Measurements from ENCODE around the gene CNTNAP5. TPM values are rescaled to one million over a fixed set of nuclear protein-coding genes. Genes with fewer than 3 reads are reported as not detected.
"Not testable (repeated sequence)": the region's sequence is repeated elsewhere in the genome, so short reads cannot be mapped to it uniquely, and the experiment has no call there.

The CNTNAP5 gene
- total and polyA plus RNA-seq, 2 of the 4 experiments (the other 2 are of a cell fraction) = not detected

DNA sequence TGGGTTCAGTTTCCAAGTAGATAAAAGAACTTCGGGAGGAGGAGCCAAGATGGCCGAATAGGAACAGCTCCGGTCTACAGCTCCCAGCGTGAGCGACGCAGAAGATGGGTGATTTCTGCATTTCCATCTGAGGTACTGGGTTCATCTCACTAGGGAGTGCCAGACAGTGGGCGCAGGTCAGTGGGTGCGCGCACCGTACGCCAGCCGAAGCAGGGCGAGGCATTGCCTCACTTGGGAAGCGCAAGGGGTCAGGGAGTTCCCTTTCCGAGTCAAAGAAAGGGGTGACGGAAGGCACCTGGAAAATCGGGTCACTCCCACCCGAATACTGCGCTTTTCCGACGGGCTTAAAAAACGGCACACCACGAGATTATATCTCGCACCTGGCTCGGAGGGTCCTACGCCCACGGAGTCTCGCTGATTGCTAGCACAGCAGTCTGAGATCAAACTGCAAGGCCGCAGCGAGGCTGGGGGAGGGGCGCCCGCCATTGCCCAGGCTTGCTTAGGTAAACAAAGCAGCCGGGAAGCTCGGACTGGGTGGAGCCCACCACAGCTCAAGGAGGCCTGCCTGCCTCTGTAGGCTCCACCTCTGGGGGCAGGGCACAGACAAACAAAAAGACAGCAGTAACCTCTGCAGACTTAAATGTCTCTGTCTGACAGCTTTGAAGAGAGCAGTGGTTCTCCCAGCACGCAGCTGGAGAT, 382.9 kb downstream of the CNTNAP5 start:
- POLR2A ChIA-PET (ENCODE audit: unreplicated experiment); H2BK5ac ChIP-seq (ENCODE audit: low read depth, low read length, poor library complexity, severe bottlenecking); H4K8ac ChIP-seq (ENCODE audit: low read depth in 2 of 2, low read length in 2 of 2); H3K4ac ChIP-seq (ENCODE audit: low read depth, low read length); H3K9me3 ChIP-seq (ENCODE audit: control insufficient read depth, insufficient read depth, low read length); CTCF ChIA-PET; DNase-seq; intact Hi-C loops (cut with micrococcal nuclease); H4K91ac ChIP-seq (ENCODE audit: insufficient read depth, low read depth, low read length); H3K27ac ChIP-seq (ENCODE audit: insufficient read depth, low read length); H2BK20ac ChIP-seq (ENCODE audit: low read depth, low read length); H3K79me1 ChIP-seq (ENCODE audit: low read depth in 1 of 2, low read length in 2 of 2); H4K5ac ChIP-seq (ENCODE audit: low read depth, low read length); H3K18ac ChIP-seq (ENCODE audit: low read depth, low read length); BruUV-seq (replicated peaks); H2AFZ ChIP-seq (replicated peaks; ENCODE audit: low read length, poor library complexity); H3K9me1 ChIP-seq (ENCODE audit: insufficient read depth, low read length); ATAC-seq (ENCODE audit: low read depth); H2AK9ac ChIP-seq (replicated peaks; ENCODE audit: low read depth, low read length, poor library complexity); H2BK15ac ChIP-seq (ENCODE audit: low read depth, low read length); H3K36me3 ChIP-seq (ENCODE audit: control insufficient read depth, insufficient read depth, low read length); H3K14ac ChIP-seq (replicated peaks; ENCODE audit: low read depth, low read length); H2AK5ac ChIP-seq (ENCODE audit: low read depth, low read length); H3K9ac ChIP-seq (ENCODE audit: low read depth, low read length); H4K20me1 ChIP-seq (ENCODE audit: insufficient read depth, low read length); H3K56ac ChIP-seq (ENCODE audit: extremely low read depth, insufficient read depth, low read length); H3K4me2 ChIP-seq (ENCODE audit: low read depth, low read length); H3K4me1 ChIP-seq (ENCODE audit: control insufficient read depth, insufficient read depth, low read length); H2BK120ac ChIP-seq (ENCODE audit: low read depth, low read length); H3K23ac ChIP-seq (ENCODE audit: low read depth, low read length); dilution Hi-C loops (cut with HindIII; ENCODE audit: low sequenced_read_pairs, unreplicated experiment); H3K27me3 ChIP-seq (ENCODE audit: control insufficient read depth, insufficient read depth, low read length); in situ Hi-C loops (cut with MboI; ENCODE audit: low sequenced_read_pairs); H3K4me3 ChIP-seq (ENCODE audit: insufficient read depth, low read depth, low read length): not testable (repeated sequence)
- WGBS, 2 experiments (ENCODE audit: extremely low coverage in 2 of 2, insufficient read length in 1 of 2) = no CpG with 5 or more reads among the region's 35 CpGs

Data from IMR-90 (cell line).